GM18519 (cell line): Measurements from ENCODE around the gene GJB5.

ENCODE experiments used
- ATAC-seq: cut with Tn5 transposase; IDR thresholded peaks from one replicate; pipeline ENCODE4 v1.9.1; 2021; ENCODE audit warnings: mild to moderate bottlenecking, moderate library complexity; ENCODE audit not compliant: unreplicated experiment, low FRiP score

GJB5 gene

DNA sequence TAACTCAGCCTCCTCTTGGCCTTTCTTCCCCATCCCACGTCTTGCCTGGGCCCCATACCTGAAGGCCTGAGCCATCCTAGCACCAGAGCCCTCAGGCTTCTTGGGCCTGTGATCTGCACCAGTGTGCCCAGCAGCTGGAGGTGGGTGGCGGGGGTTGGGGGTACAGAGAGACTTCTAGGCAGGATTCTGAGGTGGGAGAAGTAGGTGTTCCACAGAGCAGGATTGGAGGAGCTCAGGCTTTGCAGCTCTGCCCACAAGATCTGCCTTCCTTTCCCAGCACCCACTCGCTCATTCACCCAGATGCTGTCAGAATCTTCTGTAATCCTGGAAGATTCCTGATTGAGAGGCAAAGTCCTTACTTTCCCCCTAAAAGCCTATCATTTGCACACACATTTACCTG lies 10.0 kb upstream of the GJB5 start:
- ATAC-seq: no peak

DNA sequence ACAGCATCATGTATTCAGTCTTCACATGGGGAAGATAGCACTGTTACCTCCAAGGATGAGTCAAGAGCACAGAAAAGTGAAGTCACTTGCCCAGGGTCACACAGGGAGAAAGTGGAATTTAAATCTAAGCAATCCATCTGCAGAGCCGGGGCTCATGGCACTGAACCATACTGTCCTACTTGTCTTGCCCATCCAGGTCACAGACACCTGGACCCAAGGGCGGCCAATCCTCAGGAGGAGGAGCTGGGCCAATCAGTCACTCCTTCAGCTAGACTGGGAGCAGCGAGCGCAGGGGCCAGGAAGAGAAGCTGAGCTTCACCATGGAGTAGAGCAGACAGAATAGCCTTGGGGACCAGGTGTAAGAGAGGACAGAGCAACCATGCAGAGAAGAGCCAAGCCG lies 9.2 kb upstream of the GJB5 start:
- ATAC-seq: no peak

DNA sequence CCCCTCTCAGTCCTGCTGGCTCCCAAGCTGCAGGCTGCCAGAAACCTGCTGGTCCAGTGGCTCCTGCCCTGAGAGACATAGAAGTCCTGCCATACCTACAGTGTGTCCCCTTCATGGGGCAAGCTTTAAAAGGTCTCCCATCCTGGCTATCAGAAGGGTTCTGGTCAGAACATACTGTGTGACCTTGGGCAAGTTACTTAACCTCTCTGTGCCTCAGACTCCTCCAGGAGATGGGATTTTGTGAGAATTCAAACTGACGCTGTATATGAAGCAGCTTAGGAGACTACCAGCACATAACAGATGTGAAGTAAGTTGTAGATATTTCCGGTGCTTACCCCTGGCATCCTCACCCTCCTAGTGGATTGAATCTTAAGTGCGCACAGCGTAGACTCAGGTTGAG lies 8.7 kb upstream of the GJB5 start:
- no peak for ATAC-seq

DNA sequence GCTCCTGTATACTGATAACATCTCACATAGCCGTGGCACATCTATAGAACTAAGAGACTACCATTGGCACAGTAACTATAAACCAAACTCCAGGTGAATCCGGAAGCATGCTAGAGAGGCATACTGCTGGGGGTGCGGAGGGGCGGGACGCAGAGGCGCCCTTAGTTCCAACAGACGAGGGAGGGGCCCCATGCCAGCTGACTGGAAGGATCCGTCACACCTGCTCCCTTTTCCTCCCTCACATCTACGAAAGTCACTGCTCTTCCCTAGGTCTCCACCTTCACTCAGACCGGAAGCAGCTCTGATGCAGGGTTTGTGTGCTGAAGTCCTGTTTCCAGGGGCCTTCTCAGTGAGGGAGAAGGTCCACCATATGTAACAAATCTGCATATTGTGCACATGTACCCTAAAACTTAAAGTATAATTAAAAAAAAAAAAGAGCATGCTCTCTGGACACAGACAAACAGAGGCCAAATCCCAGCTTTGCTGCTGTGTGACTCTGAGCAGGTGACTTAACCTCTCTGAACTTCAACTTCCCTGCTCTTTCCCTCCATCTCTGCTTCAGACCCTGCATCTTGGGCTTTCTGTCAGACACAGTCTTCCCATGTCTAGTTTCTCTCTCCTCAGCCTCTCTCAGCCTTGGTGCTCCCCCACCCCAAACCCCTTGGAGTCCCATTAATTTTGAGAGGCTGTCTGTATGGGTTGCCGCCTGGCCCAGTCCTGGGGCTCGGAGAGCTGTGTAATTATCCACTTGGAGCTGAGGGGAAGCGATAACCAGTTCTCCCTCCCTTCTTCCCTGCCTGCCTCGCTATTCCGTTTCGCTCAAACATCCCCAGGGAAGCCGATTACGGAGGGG lies 7.8 kb upstream of the GJB5 start:
- ATAC-seq: no peak

DNA sequence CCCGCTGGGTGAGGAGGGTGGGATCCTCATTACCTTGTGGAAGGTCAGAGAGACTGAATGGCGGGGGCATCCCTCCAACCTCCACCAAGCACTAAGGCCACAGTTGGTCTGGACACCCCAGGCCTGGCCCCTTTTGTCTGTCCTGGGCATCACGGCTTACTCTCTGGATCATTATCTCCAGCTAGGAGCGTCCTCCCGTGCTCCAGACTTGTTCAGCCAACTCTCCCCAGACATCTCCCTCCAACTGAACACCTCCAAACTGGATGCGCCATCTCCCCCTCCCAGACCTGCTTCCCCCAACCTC lies 7.3 kb upstream of the GJB5 start:
- ATAC-seq: no peak

DNA sequence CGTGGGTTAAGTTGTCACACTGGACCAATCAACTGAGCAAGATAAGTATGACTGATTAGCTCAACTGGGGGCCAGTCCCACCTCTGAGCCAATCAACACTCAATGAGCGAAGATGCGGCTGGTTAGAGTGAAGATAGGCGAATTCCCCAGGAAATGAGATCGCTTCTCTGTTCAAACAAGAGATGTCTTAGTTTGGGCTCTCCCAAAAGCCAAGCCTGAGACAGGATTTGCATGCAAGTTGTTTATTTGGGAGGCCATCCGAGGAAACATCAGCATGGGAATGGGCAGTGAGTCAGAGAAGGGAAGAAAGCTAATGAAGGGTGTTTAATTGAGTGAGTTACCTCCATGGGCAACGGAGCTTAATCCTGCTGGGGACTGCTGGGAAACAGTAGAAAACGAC lies 4.9 kb upstream of the GJB5 start:
- no peak for ATAC-seq

DNA sequence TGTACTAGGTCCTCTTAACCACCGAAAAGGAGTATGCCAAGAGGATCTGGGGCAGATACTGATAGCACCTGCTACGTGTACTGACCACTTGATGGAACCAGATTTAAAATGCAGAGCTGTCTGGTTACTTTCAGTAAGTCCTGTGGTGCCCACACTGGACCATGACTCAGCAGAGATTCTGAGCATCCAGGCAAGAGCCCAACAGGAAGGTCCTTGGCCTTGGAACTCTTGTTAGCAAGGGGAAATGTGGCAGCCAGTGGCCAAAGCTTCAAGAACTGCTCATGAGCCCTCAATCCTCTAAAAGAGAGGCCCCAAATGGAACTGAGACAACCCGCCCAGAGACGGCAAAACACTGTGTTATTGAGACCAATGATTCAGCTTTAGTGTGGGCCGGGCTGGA lies 4.2 kb upstream of the GJB5 start:
- ATAC-seq: no peak

DNA sequence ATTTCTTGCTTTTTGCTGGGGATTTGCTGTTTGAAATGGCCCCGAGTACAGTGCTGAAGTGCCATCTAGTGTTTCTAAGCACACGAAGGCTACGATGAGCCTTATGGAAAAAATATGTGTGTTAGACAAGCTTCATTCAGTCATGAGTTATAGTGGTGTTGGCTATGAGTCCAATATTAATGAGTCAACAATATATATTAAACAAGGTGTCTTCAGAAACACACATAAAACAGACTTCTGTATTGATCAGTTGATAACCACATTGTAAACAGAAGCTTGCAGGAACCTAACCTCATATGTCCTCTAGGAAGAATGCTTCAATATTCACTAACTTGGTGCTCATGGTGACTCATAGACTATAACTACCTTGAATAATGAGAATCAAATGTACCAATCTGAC lies 1.7 kb upstream of the GJB5 start:
- no peak for ATAC-seq

DNA sequence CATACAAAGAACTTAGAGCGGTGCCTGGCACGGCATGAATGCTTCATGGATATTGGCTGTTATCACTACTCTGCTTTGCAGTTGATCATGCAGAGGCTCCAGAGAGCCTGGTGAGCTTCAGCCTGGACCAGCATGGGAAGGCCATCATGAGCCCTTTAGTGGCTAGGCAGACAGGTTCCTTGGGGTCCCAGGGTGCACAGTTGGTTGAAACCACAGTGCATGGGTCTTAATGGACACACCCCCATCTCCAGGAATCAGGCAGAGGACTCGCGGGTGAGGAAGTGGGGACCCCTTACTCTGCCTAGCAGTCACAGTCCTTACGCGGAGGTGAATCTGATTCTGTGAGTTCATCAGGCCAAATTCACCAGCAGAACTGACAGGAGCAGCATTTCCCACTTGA lies 1.1 kb downstream of the GJB5 start:
- no peak for ATAC-seq

DNA sequence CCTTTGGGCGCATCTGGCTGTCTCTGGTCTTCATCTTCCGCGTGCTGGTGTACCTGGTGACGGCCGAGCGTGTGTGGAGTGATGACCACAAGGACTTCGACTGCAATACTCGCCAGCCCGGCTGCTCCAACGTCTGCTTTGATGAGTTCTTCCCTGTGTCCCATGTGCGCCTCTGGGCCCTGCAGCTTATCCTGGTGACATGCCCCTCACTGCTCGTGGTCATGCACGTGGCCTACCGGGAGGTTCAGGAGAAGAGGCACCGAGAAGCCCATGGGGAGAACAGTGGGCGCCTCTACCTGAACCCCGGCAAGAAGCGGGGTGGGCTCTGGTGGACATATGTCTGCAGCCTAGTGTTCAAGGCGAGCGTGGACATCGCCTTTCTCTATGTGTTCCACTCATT lies 2.5 kb downstream of the GJB5 start:
- no peak for ATAC-seq

DNA sequence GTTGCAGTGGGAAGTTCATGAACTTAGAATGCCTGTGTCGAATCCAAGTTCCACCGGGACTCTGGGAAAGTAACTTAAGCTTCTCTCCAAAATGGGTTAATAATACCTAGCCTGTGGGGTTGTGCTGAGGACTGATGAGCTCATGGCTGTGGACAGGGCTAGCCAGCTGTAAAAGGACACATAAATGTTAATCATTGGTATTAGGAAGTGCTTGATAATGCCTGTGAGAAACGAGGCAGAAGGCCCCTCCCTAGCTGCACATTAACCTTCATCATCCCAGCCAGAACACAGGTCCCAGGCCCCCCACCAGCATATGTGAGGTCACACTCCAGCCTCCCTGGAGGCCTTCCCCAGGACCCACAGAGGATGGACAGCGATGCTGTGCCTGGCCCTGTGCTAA lies 3.9 kb downstream of the GJB5 start:
- ATAC-seq: no peak

DNA sequence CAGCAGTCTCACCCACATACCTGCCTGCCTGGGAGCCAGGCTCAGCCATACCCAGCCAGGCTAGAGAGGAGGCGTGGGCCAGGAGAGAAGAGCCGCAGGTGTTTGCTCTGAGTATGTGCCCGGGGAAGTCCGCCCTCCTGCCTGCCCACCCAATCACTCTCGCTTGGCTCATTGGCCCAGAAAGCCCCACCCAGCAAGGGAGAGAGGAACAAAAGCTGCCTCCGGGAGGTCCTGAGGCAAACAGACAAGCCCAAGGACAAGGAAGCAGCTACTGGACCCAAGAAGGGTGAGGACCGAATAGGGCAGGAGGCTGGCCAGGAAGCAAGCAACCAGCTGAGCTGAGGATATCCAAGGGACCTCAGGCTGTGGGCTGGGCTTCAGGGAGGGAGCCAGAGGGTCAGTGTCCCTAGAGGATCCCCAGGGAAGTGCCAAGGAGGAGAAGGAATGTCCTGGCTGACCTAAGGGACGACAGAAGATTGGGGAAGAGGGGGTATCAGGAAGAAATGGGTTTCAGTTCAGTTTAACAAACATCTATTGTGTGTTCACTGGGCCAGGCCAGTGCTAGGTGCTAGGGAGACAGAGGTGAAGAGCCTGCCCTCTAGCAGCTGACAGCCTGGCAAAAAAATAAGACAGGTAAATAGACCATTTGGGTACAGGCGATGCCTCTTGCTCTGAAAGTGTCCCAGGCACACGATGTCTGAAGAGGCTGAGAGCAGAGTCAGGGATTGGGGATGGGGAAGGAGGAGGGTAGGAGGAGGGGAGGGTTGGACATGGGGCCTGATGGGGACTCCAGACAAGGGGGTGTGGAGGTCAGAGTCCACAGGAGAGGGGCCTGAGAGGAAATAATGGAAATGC lies 4.9 kb downstream of the GJB5 start, which contains the start of gene GJB4:
Gene GJB4 (plus strand): TSS at position 238 of the 855 bp plus-strand sequence. CDS start 1,515 bp downstream, outside the sequence.
- no peak for ATAC-seq

DNA sequence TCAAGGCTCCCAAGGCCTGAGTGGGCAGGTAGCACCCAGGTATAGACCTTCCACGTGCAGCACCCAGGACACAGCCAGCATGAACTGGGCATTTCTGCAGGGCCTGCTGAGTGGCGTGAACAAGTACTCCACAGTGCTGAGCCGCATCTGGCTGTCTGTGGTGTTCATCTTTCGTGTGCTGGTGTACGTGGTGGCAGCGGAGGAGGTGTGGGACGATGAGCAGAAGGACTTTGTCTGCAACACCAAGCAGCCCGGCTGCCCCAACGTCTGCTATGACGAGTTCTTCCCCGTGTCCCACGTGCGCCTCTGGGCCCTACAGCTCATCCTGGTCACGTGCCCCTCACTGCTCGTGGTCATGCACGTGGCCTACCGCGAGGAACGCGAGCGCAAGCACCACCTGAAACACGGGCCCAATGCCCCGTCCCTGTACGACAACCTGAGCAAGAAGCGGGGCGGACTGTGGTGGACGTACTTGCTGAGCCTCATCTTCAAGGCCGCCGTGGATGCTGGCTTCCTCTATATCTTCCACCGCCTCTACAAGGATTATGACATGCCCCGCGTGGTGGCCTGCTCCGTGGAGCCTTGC lies 6.4 kb downstream of the GJB5 start:
- ATAC-seq: no peak

DNA sequence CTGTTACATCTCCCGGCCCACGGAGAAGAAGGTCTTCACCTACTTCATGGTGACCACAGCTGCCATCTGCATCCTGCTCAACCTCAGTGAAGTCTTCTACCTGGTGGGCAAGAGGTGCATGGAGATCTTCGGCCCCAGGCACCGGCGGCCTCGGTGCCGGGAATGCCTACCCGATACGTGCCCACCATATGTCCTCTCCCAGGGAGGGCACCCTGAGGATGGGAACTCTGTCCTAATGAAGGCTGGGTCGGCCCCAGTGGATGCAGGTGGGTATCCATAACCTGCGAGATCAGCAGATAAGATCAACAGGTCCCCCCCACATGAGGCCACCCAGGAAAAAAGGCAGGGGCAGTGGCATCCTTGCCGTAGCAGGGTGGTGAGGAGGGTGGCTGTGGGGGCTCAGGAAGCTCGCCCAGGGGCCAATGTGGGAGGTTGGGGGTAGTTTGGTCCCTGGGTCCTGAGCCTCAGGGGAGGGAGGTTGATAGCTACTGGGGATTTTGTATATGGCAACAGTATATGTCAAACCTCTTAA lies 7.0 kb downstream of the GJB5 start:
- ATAC-seq: no peak

DNA sequence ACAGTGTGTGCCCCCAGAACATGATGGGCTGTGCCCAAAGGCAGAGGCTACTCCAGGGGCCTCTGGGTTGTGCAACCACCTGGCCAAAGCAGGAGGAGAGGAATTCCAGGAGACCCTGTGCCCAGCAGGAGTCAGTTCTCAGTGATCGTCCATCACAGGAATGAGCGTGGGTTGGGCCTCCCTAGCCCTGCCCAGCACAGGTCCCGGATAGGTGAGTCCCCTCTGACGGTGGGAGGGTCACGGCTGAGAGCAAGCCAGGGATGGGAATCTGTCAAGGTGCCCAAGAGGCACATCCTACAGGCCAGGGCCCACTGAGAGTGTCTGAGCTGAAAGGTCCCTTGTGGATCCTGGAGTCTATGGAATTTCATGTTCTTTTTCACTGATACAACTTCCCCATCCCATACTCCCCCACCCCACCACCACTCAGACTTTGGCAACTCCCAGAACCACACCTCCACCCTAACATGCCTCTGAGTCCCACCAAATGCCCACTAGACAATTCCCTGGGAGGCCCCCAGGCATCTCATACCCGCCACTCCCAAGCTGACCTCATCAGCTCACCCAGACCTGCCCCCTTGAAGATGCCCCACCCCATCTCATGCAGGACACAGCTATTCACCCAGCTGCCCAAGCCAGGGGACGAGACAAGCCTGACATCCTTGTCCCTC lies 7.8 kb downstream of the GJB5 start:
- no peak for ATAC-seq

DNA sequence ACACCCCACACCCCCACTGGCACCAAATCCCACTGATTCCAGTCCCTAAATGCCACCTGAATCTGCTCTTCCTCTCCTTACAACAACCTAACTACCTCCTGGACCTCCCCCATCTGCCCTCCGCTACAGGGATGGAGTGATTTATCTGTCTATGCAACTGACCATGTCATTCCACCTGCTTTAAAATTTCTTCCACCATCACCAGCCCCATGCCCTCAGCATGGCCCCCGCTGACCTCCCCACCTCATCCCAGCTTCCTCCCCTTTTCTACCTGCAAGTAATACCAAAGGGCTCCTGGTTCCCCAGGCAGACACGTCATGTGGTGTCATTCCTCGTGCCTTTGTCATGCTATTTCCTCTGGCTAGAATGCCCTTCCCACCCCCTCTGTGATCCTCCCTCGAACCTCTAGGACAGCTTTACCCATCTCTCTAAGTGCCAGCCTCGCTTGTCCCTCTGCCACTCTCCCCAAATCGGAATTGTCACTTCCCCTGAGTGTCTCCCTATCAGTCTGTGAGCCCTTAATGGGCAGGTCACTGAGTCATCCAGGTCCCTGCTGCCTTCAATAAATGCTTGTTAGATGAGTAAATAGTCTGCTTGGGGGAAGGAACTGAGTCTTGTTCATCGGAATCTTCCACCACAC lies 8.4 kb downstream of the GJB5 start:
- no peak for ATAC-seq

DNA sequence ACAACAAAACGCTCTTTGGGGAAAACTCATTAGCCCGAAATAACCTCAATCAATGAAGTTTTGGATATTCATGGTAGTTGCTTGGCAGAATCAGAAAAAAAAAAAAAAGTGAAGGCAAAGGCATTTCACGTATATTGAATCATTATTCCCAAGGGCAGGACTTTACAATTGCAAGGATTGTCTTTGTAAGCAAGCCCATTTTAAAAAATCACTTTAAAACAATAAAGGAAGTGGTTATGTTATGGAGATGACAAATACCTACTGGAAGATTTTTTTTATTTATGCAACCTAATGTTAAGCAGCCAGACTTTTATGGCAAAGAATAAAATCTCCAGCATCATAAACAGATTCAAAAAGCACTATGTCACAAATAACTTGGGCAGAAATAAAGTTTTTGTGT lies 14.0 kb downstream of the GJB5 start:
- ATAC-seq: no peak

DNA sequence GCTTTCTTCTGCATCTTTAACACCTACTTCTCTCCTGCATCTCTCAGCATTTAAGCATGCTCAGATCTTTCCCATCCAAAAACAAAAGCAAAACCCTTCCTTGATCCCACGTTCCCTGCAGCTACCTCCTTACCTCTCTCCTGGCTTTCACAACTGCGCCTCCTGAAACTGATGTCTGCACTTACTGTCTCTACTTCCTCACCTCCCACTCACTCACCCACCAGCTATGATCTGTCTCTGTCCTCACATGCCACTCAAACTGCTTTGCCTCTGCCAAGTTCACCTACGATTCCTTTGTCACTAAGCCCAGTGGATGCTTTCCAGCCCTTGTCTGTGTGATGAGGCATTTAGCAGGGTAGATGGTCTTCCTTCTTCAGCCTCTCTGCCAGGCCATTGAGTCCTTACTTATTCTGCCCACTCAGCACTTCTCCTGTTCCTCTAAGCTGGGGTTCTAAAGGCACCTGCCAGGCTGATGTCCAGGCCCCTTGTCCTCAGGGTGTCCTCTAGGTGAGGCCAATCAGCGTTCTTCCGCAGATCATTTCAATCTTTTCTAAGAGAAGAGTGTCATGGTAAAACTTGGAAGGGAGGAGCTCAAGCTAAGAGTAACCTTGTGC lies 16.2 kb downstream of the GJB5 start:
- ATAC-seq: no peak

DNA sequence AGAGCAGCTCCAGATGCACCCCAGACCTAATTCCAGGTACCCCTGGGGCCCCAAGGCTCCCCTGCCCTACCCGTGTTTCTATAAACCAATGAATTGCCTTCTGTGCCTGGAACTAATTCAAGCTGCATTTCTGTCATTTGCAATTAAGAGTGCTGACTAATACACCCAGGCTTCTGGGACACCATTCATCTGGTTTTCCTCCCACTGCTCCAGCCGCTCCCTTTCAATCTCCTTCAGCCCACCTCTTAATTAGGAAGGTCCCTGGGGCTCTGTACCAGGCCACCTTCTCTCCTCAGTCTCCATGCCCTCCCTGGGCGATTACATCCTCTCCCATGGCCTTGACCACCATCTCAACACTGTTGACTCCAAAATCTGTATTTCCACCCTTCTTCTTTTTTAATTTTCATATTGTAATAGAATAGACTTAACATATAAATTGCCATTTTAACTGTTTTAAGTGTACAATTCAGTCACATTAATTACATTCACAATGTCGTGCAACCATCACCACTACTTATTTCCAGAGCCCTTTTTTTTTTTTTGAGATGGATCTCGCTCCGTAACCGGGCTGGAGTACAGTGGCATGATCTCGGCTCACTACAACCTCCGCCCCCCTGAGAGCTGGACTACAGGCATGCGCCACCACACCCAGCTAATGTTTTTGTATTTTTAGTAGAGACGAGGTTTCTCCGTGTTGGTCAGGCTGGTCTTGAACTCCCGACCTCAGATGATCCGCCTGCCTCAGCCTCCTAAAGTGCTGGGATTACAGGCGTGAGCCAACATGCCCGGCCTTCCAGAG lies 16.9 kb downstream of the GJB5 start:
- no peak for ATAC-seq
